Measurements from ENCODE around the gene ACAP1. TPM values are rescaled to one million over a fixed set of nuclear protein-coding genes. Genes with fewer than 3 reads are reported as not detected.

The ACAP1 gene
- total and polyA plus RNA-seq, 9 of the 15 experiments (the other 6 are each of a cell fraction or from before 2014, with no cell fraction given), result 0.15 to 8.5 (median 2.4) TPM

DNA sequence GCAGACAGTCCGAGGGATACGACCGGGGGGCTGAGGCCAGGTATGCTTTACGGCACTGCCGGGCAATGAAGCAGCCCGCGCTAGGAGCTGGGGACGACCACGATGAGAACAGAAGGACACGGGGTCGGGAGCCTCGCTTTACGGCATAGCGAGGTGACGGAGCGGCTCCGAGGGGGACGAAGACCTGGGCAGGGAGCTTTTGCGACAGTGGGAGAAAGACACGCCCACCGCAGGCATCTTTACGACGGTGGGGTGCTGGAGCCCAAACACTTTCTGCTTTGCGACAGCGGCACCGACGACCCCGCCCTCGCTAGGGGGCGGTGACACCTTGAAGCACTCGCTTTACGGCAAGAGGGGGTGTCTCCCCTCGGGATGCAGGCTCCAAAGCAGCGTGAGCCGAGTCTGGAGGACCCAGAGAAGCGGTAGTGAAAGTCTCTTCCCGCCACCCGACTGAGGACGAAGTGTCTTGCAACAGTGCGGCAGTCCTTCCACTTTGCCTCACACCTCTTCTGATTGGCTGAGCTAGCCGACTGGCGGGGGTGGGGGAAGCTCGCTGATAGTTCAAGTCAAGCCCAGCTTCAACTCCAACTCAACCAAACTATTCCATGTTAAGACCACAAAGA lies 6.8 kb upstream of the ACAP1 start (continued):
- TF ChIP-seq NR2C1 (IDR thresholded peaks at IDR 0.05) (0 out of 2 replicates have a peak, but pooled peaks have one; percentile 23), NR2C1 (tag; IDR thresholded peaks at IDR 0.05) (no peak), ZNF23 (CRISPR knock-in tag; IDR thresholded peaks at IDR 0.05) (no peak), CBFA2T2 (conservative IDR thresholded peaks at IDR 0.05) (no peak), ZNF224 (CRISPR knock-in tag; IDR thresholded peaks at IDR 0.05) (no peak), TRIM24 (IDR thresholded peaks at IDR 0.05) (no peak), ZC3H4 (CRISPR knock-in tag; IDR thresholded peaks at IDR 0.05; ENCODE audit: borderline replicate concordance) (no peak), ZNF561 (CRISPR knock-in tag; conservative IDR thresholded peaks at IDR 0.05) (no peak), GABPB1 (CRISPR knock-in tag; IDR thresholded peaks at IDR 0.05) (peak; percentile 37; the same call in 1 of the 2 replicates), EGR1 (conservative IDR thresholded peaks at IDR 0.05) (peak; percentile 77), CHD4 (IDR thresholded peaks at IDR 0.05; ENCODE audit: insufficient read depth, insufficient replicate concordance, low read depth, low read length, poor library complexity, severe bottlenecking) (no peak), MTA3 (IDR thresholded peaks at IDR 0.05; ENCODE audit: borderline replicate concordance) (no peak), GATAD2A (IDR thresholded peaks at IDR 0.05) (no peak), MAFG (tag; conservative IDR thresholded peaks at IDR 0.05) (no peak), TOE1 (IDR thresholded peaks at IDR 0.05; ENCODE audit: borderline replicate concordance) (peak; percentile 38; the same call in 1 of the 2 replicates), TOE1 (CRISPR knock-in tag; IDR thresholded peaks at IDR 0.05; ENCODE audit: borderline replicate concordance, low read depth) (no peak), RB1 (IDR thresholded peaks at IDR 0.05; ENCODE audit: low read depth) (no peak), ERF (CRISPR knock-in tag; IDR thresholded peaks at IDR 0.05) (no peak), JUN (IDR thresholded peaks at IDR 0.05; ENCODE audit: borderline replicate concordance, low read depth, low read length) (no peak), JUN (CRISPR knock-in tag; IDR thresholded peaks at IDR 0.05; ENCODE audit: borderline replicate concordance) (no peak), ELF2 (CRISPR knock-in tag; IDR thresholded peaks at IDR 0.05) (no peak), RBFOX2 (IDR thresholded peaks at IDR 0.05; ENCODE audit: low read depth, low read length) (0 out of 2 replicates have a peak, but pooled peaks have one; percentile 13)
- TF ChIP-seq, protein P1, sequence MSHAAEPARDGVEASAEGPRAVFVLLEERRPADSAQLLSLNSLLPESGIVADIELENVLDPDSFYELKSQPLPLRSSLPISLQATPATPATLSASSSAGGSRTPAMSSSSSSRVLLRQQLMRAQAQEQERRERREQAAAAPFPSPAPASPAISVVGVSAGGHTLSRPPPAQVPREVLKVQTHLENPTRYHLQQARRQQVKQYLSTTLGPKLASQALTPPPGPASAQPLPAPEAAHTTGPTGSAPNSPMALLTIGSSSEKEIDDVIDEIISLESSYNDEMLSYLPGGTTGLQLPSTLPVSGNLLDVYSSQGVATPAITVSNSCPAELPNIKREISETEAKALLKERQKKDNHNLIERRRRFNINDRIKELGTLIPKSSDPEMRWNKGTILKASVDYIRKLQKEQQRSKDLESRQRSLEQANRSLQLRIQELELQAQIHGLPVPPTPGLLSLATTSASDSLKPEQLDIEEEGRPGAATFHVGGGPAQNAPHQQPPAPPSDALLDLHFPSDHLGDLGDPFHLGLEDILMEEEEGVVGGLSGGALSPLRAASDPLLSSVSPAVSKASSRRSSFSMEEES (CRISPR knock-in tag; IDR thresholded peaks at IDR 0.05), result no peak
- TF ChIP-seq, protein P2, sequence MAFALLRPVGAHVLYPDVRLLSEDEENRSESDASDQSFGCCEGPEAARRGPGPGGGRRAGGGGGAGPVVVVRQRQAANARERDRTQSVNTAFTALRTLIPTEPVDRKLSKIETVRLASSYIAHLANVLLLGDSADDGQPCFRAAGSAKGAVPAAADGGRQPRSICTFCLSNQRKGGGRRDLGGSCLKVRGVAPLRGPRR (CRISPR knock-in tag; IDR thresholded peaks at IDR 0.05), result no peak
- TF ChIP-seq, protein P3, sequence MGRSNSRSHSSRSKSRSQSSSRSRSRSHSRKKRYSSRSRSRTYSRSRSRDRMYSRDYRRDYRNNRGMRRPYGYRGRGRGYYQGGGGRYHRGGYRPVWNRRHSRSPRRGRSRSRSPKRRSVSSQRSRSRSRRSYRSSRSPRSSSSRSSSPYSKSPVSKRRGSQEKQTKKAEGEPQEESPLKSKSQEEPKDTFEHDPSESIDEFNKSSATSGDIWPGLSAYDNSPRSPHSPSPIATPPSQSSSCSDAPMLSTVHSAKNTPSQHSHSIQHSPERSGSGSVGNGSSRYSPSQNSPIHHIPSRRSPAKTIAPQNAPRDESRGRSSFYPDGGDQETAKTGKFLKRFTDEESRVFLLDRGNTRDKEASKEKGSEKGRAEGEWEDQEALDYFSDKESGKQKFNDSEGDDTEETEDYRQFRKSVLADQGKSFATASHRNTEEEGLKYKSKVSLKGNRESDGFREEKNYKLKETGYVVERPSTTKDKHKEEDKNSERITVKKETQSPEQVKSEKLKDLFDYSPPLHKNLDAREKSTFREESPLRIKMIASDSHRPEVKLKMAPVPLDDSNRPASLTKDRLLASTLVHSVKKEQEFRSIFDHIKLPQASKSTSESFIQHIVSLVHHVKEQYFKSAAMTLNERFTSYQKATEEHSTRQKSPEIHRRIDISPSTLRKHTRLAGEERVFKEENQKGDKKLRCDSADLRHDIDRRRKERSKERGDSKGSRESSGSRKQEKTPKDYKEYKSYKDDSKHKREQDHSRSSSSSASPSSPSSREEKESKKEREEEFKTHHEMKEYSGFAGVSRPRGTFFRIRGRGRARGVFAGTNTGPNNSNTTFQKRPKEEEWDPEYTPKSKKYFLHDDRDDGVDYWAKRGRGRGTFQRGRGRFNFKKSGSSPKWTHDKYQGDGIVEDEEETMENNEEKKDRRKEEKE (IDR thresholded peaks at IDR 0.05; ENCODE audit: borderline replicate concordance in 1 of 2, control insufficient read depth in 1 of 2, low read depth in 2 of 2, low read length in 1 of 2), result no peak

Measured in K562 (cell line).